ENCODE data around the gene GNE.

The GNE gene

DNA sequence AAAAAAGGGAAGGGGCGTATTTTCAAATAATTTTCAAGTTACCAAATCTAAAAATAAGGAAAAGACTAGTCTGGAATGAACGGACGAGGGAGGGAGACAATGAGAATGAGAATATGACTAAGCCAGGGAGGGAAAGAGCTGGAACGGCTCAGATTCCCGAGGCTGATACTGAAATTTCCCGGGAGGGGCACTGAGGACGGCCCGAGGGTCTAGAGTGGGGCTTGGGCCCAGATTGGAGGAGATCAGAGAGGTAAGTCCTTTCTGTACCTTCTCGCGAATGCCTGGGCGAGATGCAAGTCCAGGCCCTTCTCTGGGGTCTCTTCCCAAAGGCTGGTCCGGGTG, 92.5 kb downstream of the GNE start:
- DNase-seq = no peak

DNA sequence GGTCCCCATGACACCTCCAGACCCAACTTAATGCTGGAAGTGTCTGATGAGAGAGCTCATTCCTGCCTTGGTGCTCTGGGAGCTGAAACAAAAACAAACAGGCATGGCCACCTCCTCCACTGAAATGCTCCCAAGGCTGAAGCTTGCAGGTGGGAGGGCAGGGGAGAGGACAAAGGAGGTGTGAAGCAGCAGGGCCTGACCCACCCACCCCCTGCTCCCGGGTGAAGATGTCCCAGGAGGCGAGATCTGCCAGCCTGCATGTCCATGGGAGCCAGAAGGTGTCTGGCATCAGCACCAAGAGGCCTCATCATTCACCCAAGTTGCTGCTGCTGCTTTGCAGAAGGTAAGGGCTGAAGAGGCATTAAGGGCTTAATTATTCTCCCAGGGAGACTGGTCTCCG, 93.3 kb downstream of the GNE start:
- no peak for DNase-seq
